Stimulated activated CD4-positive, alpha-beta T cell treated with anti-CD3 and anti-CD28 coated beads, Interleukin-2, amount 100 ng/mL, for 4 hours (primary cell): Measurements from ENCODE around the gene CYBC1.
"Not testable (repeated sequence)": the region's sequence is repeated elsewhere in the genome, so short reads cannot be mapped to it uniquely, and the experiment has no call there.

Experiments
- DNase-seq: peaks from one replicate; pipeline ENCODE4 v3.0.0-alpha.2; 2020; ENCODE audit warnings: low read depth

Gene CYBC1

GRCh38 chr17:82477934-82478333 lies 27.4 kb upstream of the CYBC1 start:
- DNase-seq: no peak

- DNase-seq: no peak
Observed at GRCh38 chr17:82475458-82475857, 24.9 kb upstream of the CYBC1 start.

DNA sequence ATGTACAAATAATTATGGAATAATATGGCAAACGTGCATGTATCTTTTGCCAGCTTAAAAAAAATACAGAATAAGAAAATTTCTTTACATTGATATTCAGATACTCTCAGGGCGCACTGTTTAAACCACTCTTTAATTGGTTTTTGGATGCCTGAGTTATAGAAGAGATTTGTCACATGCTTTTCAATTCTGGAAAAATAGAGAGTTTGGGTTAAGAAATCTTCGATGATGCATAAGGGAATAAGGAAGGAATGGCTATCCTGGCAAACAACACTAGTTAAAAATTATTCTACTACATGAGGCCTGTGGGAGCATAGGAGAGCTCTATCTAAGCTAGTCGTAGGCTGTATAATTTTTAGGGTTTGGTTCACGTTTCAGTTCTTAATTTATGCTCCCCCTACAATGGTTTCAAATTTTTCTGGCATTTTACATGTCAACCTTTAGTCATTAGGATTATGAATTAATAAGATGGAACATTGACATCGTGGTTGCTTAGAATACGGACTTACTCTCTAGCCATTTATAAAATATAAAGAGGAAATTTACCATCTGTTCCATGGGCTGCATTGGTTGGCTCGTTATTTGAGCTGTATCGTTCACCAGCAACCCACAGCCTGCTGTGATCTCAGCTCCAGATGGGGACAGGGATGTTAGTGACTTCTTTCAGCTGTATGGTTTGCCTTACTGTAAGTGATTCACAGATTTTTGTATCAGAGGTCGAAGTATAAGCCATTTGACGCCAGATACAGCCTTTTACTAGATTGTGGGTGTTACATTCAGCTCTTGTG lies 23.9 kb upstream of the CYBC1 start:
- DNase-seq: no peak

GRCh38 chr17:82470065-82470464 lies 19.5 kb upstream of the CYBC1 start:
- no peak for DNase-seq

DNA sequence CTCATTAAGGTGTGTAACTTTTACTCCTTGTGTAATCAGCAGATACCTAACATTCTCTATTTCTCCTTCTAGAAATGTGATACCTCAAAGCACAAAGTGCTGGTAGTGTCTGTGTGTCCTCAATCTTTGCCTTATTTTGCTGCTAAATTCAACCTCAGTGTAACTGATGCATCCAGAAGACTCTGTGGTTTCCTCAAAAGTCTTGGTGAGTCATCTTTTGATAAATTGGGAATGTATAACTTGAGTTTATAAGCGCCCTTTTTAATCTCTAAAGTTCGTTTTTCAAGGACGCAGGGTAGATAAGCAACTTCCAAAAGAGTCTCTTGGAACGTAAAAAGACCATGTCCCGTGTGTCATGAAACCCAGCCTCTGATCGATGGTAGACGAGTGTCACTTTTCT lies 18.1 kb upstream of the CYBC1 start:
- no peak for DNase-seq

- no peak for DNase-seq
Observed at GRCh38 chr17:82465023-82465603, 14.6 kb upstream of the CYBC1 start.

- no peak for DNase-seq
Observed at GRCh38 chr17:82464567-82464929, 14.0 kb upstream of the CYBC1 start.

DNA sequence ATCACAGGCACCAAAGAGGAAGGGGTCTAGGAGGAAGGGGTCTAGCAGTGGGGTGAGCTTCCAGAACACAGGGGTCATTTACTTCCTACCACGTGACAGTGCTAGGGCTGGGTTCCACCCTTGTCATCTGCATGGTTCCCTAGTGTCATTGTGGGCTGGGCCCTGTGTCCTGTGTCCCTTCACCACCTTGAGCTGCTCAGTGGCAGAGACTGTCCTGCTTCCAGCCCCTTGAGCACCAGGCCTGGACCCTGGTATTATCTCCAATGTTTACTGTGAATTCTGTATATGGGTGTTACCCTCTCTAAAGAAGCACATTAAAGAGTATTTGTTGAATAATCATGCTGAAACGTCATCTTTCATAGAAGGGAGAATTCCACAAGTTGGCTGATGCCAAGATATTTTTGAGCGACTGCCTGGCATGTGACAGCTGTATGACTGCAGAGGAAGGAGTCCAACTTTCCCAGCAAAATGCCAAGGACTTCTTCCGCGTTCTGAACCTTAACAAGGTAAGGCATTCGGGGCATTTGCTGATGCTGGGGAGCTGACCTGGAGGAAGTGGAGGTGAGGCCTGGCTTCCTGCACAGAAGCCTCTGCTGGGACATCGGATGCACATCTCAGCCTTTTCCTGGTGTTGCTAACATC lies 13.5 kb upstream of the CYBC1 start:
- DNase-seq: no peak

DNA sequence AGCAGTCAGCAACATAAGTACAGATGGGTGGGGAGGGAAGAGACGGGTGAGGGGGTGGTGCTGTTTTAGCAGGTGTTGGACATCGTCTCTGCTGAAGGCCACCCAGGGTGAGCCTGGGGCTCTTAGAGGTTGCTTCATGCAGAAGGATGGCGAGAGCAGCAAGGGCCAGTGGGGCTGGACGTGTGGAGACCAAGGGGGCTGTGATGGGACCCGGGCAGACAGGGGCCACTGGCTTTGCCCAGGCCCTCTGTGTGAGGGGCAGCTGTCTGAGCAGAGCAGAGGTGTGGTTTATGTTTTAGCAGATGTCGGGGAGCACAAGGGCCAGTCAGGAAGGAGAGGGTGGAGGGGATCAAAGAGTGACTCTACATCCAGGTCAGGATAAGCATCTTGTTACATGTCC lies 12.8 kb upstream of the CYBC1 start:
- no peak for DNase-seq

DNA sequence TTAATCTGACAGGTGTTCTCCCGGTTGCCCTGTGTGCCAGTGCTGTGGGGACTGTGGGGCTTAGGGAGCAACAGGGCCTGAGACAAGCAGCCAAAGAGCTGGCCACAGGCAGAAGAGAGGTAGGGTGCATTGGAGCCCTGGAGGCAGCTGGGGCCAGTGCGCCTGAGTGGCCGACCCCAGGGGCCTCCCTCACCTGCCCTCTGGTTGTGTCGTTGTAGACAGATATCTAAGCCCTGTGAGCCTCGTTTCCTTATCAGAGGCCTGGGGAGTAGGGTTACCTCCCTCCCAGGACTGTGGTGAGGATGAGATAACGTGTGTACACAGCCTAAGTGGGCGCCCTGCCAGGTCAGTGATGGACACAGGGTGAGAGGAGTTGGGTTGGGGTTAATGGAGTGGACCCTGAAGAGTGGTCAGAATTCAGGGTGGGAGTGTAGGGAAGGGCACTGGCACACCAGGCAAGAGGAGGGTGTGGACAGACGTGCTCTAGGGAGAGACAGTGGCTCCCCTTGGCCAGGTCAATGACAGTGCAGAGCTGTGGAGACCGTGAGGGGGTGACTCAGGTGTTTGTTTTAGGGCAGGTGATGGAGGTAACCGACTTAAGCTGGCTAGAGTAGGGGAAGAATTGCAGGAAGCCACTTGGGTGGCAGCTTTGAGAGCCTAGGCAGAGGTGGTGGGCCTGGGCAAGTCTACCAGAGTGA lies 11.4 kb upstream of the CYBC1 start:
- DNase-seq: no peak

DNA sequence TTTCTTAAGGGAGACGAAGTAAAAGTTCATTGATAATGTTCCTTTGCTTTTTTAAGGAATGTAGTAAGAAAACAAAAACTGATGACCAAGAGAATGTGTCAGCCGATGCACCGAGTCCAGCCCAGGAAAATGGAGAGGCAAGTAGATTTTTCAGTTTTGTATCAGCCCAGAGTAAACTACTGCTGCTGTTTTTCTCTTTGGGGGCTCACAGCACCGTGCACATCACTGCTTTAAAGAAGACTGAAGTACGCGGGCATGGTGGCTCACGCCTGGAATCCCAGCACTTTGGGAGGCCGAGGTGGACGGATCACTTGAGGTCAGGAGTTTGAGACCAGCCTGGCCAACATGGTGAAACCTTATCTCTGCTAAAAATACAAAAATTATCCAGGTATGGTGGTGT lies 9.4 kb upstream of the CYBC1 start:
- not testable (repeated sequence) for DNase-seq

GRCh38 chr17:82458885-82459424 lies 8.4 kb upstream of the CYBC1 start:
- no peak for DNase-seq

DNA sequence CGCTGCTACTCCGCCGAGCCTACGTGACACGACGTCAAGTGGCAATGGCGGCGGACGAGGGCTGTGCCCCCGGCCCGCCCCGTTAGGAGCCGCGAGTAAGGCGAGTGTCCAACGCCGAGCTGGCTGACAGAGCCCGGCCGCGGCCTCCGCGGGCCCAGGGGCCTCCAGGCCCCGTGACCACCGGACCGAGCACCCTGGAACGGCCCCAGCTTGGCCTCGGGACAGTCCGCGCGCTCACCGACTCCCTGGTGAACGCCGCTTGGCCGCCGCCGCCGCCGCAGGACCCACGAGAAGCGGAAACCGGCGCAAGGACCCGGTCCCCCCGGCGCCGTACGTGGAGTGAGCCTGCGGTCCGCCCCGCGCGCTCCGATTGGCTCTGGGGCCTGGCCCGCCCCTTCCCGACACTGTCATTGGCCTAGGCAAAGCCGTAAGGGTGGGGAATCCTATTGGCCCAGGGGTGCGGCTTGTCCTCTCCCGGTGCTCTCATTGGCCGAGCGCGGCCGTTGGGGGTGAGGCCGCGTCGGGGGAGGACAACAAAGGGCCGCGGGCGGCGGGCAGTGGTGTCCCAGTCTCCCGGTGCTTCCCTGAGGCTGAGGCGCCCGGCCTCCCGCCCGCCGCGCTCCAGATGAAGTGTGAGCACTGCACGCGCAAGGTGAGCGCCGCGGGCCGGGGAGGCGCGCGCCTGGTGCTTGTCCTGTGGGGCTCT lies 7.8 kb upstream of the CYBC1 start, which contains the start of gene NARF:
Gene NARF (plus strand): TSS at position 563 of the 706 bp plus-strand sequence. CDS start 63 bp downstream, at position 626.
- DNase-seq: peak; percentile 93

DNA sequence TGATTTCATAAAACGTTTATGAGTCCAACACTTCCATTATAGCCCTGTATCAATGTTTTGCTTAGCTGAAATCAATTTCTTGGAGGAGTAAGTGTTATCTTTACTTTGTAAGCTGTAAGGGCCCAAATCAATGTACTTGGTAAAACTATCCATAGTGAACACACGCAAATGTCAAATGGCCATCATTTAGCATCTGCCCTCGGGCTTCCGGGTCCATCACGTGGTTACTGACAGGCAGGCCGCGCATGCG lies 7.3 kb upstream of the CYBC1 start:
- peak; percentile 88 for DNase-seq

DNA sequence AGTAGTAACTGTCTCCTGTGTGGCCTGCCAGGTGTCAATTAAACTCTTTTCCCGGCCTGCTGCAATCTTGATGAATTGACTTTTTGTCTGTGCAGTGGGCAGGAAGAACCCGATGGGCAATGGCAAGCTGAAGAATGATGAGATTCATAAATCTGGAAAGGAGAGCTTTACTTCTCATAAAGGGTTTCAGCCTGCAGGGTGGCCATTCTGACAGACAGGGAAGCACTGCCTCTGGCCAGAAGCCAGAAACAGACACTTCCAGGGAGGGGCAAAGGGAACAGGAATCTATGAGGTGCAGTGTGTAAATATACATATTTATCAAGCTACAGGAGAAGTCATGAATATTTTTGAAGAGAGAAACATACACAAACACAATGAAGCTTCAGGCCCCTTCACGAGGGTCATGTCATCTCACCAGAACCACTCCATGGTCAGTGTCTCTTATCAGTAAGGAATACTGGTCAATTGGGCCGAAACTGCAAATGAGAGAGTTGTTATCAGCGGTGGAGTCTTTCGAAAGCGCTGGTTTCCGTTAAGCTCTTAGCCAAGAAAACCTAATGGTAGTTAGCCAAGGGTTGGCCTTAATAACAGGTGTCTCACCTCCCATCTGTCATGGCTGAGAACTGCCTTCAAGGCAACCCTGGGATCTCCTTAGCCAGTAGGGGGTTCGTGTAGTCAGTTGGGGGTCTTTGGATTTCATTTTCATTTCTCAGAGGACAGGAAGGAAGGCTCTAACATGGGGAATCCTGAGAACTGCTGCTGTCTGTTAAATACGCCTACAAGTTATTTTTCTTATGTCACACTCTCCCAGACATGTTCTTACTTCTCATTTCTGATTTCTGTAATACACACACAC lies 6.7 kb upstream of the CYBC1 start:
- DNase-seq: no peak

GRCh38 chr17:82453706-82454105 lies 3.2 kb upstream of the CYBC1 start:
- not testable (repeated sequence) for DNase-seq

- DNase-seq: not testable (repeated sequence)
Observed at GRCh38 chr17:82453151-82453550, 2.6 kb upstream of the CYBC1 start.

GRCh38 chr17:82452162-82452561 lies 1.6 kb upstream of the CYBC1 start:
- DNase-seq: no peak

GRCh38 chr17:82449883-82450356 lies 632 bp downstream of the CYBC1 start:
- peak; percentile 31 for DNase-seq

DNA sequence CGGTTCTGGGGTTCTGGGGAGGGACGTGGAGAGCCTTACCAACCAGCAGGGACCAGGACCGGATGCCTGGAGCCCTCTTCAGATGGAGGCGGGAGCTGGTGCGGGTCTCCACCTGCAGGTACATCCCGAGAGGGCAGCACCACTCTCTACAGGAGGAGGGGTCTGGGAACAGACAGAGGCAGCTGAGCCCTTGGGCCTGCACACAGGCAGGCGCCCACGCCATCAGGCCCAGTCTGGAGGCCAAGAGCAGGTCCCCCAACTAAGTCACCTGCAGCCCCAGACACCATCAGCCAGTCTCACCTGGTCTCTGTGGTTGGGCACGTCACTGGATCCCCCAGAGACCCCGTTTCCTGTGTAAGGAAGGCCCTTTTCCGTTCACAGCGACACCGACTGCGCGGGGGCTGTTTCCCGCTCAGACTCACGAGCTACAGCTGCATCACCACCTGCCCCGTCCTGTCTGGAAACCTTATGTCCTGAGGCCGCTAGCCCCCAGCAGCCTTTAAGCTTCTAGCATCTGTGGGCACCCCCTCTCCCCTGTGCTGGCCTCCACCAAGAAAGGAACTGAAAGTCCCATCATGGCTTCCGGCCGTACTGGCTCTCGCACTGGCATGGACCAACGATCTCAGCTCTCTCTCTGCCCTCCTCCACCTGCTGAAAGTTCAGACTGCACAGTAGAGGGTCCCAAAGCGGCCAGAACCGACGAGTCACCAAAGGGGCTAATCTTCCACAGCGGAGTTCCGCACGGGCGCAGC lies 1.2 kb downstream of the CYBC1 start:
- DNase-seq: peak; percentile 65
